Gastrocnemius medialis (tissue), 4 donors: Measurements from ENCODE around the gene GP9.

ENCODE experiments used
- CTCF ChIP-seq, 5 experiments: fragments of 450-650 bp in 3 of 5; fragments of 200-600 bp in 2 of 5; sonication (generic) in 2 of 5; IDR thresholded peaks in 4 of 5; conservative IDR thresholded peaks in 1 of 5; 1 replicate in 4 of 5; 2 replicates in 1 of 5; pipeline ENCODE4 v1.5.1; 2016 to 2019; ENCODE audit warnings: antibody characterized with exemption in 5 of 5, mild to moderate bottlenecking in 3 of 5, moderate library complexity in 3 of 5
- POLR2A ChIP-seq, 2 donors: fragments of 450-650 bp; IDR thresholded peaks; one replicate each; pipeline ENCODE4 v1.6.1; 2017; ENCODE audit warnings: antibody characterized with exemption in 2 of 2, mild to moderate bottlenecking in 2 of 2, moderate library complexity in 2 of 2

GRCh38 chr3:129106866-129107565 lies 46.4 kb downstream of the GP9 start:
- TF ChIP-seq CTCF (IDR thresholded peaks at IDR 0.05 in 4 of 5, conservative IDR thresholded peaks at IDR 0.05 in 1 of 5) = no peak
- TF ChIP-seq POLR2A (IDR thresholded peaks at IDR 0.05) = no peak
